ENCODE data around the gene GRIPAP1. TPM values are rescaled to one million over a fixed set of nuclear protein-coding genes. Genes with fewer than 3 reads are reported as not detected.

GRIPAP1 gene
- total and polyA plus RNA-seq, 2 of the 13 experiments (the other 11 are each of a cell fraction or from before 2014, with no cell fraction given), result 16.1 to 22.6 TPM

GRCh38 chrX:48945517-48946348 is 56.3 kb downstream of the GRIPAP1 start:
- intact Hi-C loops (cut with micrococcal nuclease; ENCODE audit: unreplicated experiment), result loop anchor here (1.0 to 5.0 kb wide), 2 partner anchors 17 to 183 kb away; partner anchors contain the start of gene GLOD5
- Histone ChIP-seq H3K4me3 (replicated peaks in 1 of 3; ENCODE audit: insufficient read depth in 1 of 3, low read depth in 2 of 3, low read length in 3 of 3) (no peak overlapping the region), H3K79me2 (ENCODE audit: insufficient read depth, low read length) (peaks cover 13% of the 10 kb centered on the region), H3K36me3 (replicated peaks in 1 of 2; ENCODE audit: control insufficient read depth in 1 of 2, insufficient read depth in 2 of 2, low read length in 2 of 2) (peaks cover 0 to 4% of the 10 kb centered on the region in 2 experiments; a peak in 2 of 5 replicates), H3K9me3 (ENCODE audit: low read length) (no peaks in the 10 kb centered on the region), H2AFZ (ENCODE audit: low read length) (no peak overlapping the region), H3K27ac (ENCODE audit: extremely low read length, insufficient read depth, low read length) (no peak overlapping the region), H3K27me3 (ENCODE audit: control insufficient read depth in 1 of 2, insufficient read depth in 2 of 2, low read length in 2 of 2) (no peaks in the 10 kb centered on the region), H3K4me1 (ENCODE audit: insufficient read depth, low read length) (peaks cover 25% of the 10 kb centered on the region), H3K4me2 (ENCODE audit: low read depth, low read length) (no peak overlapping the region), H3K9ac (ENCODE audit: insufficient read depth, low read depth, low read length) (no peak overlapping the region), H4K20me1 (ENCODE audit: insufficient read depth, low read length) (peaks cover 4% of the 10 kb centered on the region; the same call in 1 of the 2 replicates)
- POLR2A ChIA-PET, result interaction anchor here (1.1 to 1.2 kb wide), 2 partner anchors 11 to 12 kb away, joined by 3 to 4 read pairs; partner anchors contain the start of gene OTUD5
- FAIRE-seq, result peak; percentile 87
- ATAC-seq, result peak; percentile 80
- WGBS (ENCODE audit: low lambda C conversion rate), result 50% methylated on average over 4 of the region's 8 CpGs
- CTCF ChIA-PET (ENCODE audit: low intra/inter-chr PET ratio, low total read pairs), result interaction anchor here (1.1 kb wide), 1 partner anchor 28 kb away, joined by 3 read pairs; no protein-coding TSS in a partner anchor
- no TSS peak for BruUV-seq (replicated peaks)
- peak; percentile 40 for DNase-seq (ENCODE audit: low spot score)
- in situ Hi-C loops (cut with HindIII; ENCODE audit: extremely low pct_ligation_motif_present, low pct_unique_long_range_greater_than_20kb), result no loop called here
- TF ChIP-seq MED13 (CRISPR knock-in tag; IDR thresholded peaks at IDR 0.05) (no peak), ZNF792 (CRISPR knock-in tag; IDR thresholded peaks at IDR 0.05) (no peak), CTCF (CRISPR knock-in tag; IDR thresholded peaks at IDR 0.05) (peak; percentile 71), RAD21 (CRISPR knock-in tag; IDR thresholded peaks at IDR 0.05) (0 out of 2 replicates have a peak, but pooled peaks have one; percentile 32), RORA (CRISPR knock-in tag; IDR thresholded peaks at IDR 0.05) (no peak), SMC3 (IDR thresholded peaks at IDR 0.05; ENCODE audit: low read length) (peak; percentile 45), ZKSCAN8 (CRISPR knock-in tag; IDR thresholded peaks at IDR 0.05; ENCODE audit: borderline replicate concordance) (no peak), ZBTB14 (CRISPR knock-in tag; IDR thresholded peaks at IDR 0.05) (no peak), MTF2 (CRISPR knock-in tag; IDR thresholded peaks at IDR 0.05; ENCODE audit: borderline replicate concordance) (no peak), TEAD2 (CRISPR knock-in tag; IDR thresholded peaks at IDR 0.05) (no peak), FOXA1 (IDR thresholded peaks at IDR 0.05) (no peak), FOXA1 (CRISPR knock-in tag; IDR thresholded peaks at IDR 0.05) (0 out of 2 replicates have a peak, but pooled peaks have one; percentile 12), STAG1 (CRISPR knock-in tag; IDR thresholded peaks at IDR 0.05) (peak; percentile 63), HNRNPH1 (optimal IDR thresholded peaks at IDR 0.05; ENCODE audit: low read depth, low read length) (no peak), ZNF292 (CRISPR knock-in tag; IDR thresholded peaks at IDR 0.05; ENCODE audit: borderline replicate concordance, low read depth) (no peak), KDM1A (CRISPR knock-in tag; IDR thresholded peaks at IDR 0.05) (no peak), SAP130 (CRISPR knock-in tag; IDR thresholded peaks at IDR 0.05; ENCODE audit: low read depth) (0 out of 2 replicates have a peak, but pooled peaks have one; percentile 27), HMGXB3 (CRISPR knock-in tag; IDR thresholded peaks at IDR 0.05; ENCODE audit: borderline replicate concordance) (0 out of 2 replicates have a peak, but pooled peaks have one; percentile 67)
